C1 segment of cervical spinal cord (tissue), 14 donors: ENCODE data around the gene RANBP3.
"Not testable (repeated sequence)": the region's sequence is repeated elsewhere in the genome, so short reads cannot be mapped to it uniquely, and the experiment has no call there.

Experiments
- DNase-seq, 14 donors: peaks; one replicate each; lab custom pipeline; 2025; lab: John Stamatoyannopoulos, UW

RANBP3 gene

DNA sequence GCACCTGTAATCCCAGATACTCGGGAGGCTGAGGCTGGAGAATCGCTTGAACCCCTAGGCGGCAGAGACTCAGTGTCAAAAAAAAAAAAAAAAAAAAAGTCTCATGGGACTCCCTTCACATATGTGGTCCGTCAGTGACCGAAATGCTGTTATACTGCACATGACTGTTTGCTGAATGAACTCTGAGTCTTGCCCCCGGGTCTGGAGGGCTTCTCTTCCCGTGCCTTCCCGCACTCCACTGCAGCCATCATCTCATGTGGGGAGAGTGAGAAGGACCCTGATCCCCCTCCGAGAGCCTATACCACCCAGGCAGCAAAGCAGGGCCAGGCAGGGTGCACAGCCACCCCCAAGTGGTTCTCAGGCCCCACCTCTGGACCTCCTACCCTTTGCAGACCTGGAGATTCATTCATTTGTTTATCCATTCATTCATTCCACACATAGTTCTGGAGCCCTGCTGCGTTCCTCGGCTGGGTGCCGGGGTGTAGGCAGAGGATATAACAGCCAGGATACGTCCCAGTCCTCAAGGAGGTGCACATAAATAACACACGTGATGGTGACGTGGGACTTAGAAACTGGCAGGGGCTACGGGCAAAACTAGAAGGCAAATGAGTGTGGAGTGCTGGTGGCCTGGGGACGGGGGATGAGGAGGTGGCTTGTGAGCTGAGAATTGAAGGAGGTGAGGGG is 88.5 kb downstream of the RANBP3 start:
- no peak for DNase-seq

DNA sequence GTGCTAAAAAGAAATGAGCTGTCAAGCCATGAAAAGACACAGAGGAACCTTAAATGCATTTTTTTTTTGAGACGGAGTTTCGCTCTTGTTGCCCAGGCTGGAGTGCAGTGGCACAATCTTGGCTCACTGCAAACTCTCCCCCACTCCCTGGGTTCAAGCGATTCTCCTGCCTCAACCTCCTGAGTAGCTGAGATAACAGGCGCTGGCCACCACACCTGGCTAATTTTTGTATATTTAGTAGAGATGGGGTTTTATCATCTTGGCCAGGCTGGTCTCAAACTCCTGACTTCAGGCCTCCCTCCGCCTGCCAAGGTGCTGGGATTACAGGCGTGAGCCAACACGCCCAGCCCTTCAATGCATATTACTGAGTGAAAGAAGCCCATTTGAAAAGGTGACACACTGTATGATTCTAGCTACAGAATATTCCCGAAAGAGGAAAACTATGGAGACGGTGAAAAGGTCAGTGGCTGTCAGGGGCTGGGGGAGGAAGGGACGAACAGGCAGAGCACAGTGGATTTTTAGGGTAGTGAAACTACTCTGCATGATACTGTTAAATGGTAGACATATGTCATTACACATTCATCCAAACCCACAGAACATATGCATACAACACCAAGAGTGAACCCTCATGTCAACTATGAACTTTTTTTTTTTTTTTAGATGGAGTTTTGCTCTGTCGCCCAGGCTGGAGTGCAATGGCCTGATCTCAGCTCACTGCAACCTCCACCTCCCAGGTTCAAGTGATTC is 93.7 kb downstream of the RANBP3 start:
- not testable (repeated sequence) for DNase-seq

DNA sequence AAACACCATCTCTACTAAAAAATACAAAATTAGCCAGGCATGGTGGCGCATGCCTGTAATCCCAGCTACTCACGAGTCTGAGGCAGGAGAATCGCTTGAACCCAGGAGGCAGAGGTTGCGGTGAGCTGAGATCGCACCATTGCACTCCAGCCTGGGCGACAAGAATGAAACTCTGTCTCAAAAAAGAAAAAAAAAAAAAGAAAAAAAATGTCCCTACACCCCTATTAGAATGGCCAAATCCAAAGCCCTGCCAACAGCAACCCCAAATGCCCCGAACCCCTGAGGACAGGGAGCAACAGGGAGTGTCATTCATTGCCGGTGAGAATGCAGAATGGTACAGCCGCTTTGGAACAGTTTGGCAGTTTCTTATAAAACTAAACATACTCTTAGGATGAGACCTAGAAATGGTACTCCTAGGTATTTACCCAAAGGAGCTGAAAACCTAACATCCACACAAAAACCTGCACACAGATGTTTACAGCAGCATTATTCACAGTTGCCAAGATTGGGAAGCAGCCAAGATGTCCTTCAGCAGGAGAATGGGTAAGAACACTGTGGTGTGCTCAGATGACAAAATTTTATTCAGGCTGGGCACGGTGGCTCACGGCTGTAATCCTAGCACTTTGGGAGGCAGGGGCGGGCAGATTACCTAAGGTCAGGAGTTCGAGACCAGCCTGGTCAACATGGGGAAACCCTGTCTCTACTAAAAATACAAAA is 94.6 kb downstream of the RANBP3 start:
- DNase-seq: not testable (repeated sequence)

DNA sequence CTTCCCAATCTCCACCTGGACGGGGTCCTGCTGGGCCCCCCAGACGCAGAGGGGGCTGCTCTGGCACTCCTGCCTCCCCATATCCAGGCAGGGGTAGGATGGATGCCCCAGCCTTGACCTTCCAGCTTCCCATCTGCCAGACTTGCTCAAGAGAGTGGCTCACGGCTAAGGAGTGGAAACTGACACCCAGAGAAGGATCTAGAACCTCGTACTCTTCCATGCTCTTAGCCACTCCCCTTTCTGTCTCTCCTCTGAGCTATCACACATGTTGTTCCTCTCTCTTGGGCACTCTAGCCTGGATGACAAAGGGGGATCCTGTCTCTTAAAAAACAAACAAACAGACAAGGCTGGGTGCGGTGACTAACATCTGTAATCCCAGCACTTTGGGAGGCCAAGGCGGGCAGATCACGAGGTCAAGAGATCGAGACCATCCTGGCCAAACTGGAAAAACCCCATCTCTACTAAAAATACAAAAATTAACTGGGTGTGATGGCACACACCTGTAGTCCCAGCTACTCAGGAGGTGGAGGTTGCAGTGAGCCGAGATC is 95.4 kb downstream of the RANBP3 start:
- no peak for DNase-seq

DNA sequence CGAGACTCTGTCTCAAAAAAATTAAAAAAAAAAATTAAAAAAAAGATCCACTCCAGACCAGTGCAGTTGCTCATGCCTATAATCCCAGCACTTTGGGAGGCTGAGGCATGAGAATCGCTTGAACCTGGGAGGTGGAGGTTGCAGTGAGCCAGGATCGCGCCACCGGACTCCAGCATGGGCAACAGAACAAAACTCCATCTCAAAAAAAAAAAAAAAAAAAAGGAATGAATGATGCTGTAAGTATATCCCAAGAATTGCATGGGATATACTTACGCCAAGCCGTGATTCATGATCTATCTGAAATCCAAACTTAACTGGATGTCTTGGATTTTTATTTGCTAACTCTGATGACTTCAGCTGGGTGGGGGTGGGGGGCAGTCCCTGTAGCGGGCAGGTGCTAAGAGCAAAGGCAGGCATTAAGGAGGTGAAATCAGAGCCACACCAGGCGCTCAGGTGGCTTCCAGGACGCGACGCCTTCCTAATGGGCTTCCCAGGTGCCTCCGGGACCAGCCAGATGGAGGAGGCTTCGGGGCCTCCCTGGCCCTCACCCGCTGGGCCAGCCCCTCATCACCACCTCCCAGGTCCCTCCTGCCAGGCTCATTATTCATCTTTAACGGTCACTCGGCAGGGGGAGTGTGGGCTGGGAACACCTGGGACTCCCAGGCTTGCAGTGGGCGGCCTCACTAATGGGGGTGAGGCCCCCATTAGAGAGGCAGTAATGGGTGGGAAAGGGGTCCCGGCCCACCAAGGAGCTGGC is 96.2 kb downstream of the RANBP3 start:
- no peak for DNase-seq

DNA sequence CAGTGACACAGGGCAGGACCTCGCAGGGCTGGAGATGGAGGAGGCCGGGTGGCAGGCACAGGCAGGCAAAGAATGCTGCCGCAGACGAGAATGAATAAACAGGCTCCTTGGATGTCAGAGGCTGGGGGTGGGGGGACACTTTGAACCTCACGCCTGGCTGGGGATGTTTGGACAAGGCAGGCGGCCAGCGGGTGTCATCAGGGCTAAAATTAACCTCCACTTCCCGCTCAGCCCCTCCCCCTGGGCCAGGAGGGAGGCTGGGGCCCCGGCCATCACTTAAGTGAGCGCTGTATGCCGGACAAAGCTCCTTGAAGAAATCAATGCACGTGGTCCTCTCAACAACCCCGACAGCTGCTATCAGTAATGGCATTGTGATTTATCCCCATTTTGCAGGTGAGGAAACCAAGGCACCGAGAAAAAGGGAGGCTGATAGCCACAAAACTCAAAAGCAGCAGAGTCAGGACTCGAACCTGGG is 97.3 kb downstream of the RANBP3 start:
- peak in 7 of 14 donors; percentile 2 to 68 (median 10) for DNase-seq

DNA sequence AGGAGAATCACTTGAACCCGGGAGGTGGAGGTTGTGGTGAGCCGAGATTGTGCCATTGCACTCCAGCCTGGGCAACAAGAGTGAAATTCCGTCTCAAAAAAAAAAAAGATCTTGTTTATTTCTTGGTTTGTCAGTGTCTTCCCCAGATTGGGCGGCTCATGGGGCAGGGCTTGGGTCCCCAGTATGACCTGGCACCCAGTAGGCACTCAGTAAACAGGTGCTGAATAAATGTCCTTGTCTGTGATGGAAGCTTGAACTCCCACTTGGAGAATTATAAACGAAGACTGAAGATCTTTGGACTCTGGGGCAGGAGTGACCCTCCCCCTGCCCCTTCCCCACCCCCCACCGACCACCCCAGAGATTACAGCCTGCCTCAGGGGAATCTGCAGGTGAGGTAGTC is 97.7 kb downstream of the RANBP3 start:
- no peak for DNase-seq

DNA sequence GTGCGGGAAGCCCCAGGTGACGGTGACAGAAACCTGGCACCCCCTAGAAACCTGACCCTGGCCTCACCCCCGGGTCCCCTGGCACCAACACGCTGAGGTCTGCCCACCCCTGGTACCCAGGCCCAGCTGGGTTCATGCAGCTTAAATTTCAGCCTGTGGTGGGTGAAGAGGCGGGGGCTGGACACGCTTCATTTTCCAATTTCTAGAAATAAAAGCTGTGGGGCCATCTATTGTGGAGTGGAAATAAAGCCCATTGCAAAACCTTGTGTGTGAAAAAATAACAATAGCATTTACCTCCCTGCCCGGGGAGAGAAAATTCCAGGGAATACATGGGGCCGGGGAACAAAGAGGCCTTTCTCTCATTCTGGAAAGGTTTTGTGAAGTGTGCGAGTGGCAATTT is 100.1 kb downstream of the RANBP3 start:
- no peak for DNase-seq

DNA sequence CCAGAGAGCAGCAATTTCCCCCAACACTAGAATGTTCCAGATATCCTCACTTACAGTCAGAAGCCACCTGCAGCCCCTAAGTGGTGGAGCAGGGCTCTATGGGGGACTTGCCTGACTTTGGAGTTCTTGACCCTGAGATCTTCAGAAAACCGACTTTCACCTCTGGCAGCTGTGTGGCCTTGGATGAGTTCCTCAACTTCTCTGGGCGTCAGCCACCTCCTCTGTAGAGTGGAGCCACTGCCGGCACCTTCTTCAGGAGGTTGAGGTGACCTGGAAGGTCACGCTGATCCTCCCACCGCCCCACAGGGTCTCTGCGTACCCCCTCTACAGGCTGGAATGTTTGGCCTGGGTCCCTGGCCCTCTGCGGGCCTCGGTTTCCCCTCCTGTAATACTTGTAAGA is 100.5 kb downstream of the RANBP3 start:
- DNase-seq: no peak

DNA sequence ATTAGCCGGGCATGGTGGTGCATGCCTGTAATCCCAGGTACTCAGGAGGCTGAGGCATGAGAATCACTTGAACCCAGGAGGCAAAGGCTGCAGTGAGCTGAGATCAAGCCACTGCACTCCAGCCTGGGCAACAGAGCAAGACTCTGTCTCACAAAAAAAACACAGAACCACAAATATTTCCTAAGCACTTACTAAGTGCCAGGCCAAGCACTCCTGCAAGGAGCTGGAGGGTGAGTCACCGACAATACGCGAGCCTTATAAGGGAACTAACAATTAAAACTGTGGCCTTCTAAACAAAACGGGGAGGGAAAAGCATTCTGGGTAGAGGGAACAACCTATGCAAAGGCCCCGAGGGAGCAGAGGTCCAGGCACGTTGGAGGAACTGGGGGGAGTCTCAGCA is 103.4 kb downstream of the RANBP3 start:
- not testable (repeated sequence) for DNase-seq

DNA sequence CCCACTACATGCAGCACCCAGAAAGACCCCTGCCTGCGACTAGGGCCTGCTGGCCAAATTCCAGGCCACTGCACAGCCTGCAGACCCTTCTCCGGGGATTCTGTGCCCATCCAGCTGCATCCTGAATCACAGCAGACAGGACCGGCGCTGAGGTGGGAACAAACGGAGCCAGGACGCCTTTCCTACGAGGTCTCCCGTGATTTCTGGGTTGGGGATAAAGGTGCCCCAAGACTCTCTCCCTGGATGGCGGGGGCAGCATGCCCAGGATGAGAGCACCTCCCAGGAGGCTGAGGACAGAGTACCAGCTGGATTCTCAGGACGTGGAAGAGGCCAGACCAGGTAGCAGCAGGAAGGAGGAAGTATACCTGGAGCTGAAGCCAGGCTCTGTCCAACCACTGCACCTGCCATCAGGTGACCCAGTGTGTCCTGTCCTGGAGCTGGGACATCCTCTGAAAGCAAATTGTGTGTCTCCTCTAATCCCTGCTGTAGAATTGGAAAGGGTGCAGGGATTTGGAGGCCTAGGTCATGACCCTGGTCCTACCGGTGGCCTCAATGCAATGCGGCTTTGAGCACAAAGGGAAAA is 104.2 kb downstream of the RANBP3 start:
- DNase-seq: no peak

DNA sequence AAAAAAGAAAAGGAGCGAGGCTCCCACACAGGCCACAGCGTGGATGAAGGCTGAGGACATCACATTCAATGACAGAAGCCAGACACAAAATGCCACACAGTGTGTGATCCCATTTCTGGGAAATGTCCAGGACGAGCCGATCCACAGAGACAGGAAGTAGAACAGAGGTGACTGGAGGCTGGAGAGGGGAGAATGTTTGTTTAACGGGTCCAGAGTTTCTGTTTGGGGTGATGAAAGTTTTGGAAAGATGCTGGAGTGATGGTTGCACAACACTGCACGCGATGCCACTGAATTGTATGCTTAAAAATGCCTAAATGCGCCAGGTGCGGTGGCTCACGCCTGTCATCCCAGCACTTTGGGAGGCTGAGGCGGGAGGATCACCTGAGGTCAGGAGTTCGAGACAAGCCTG is 107.0 kb downstream of the RANBP3 start:
- no peak for DNase-seq

DNA sequence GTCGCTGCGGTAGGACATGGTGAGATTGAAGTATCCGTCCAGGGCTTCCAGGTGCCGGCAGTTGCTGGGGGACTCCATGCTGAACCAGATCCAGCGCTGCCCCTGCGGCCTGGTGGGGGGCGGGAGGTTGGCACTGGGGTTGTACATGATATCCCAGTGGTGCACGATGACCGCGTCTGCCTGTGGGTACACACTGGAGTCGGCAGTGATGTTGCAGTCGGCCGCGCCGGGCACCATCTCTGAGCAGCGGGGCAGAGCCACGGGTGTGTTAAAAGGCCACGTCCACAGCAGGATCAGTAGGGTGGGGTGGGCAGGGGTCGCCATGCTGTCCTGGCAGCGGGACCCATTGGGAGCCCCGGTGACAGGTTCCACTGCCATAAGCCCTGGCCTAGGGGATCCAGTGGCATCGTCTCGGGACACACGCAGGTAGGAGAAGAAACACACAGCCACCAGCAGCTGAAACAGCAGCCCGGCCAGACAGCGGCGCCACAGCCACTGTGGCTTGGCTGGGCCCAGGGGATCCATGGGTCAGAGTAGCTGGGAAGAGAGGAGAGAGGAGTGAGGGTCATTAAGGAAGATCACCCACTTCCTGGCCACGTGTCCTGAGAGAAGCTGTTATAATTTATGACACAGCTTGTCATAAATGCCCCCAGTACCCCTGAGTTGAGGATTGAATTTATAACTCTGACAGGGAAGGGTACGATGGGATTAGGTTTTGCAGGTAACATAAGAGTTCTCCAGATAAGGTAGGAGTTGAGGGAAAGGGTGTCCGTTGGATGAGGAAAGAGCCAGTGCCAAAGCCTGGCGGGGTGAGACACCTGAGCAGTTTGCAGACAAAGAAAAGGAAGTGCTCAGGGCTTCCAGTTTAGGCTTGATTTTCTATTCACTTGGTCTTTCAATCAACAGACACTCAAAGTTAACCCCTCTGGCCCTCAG is 110.5 kb downstream of the RANBP3 start:
- no peak for DNase-seq
